Hepatic stellate cell (primary cell): ENCODE measurements around the gene ZNF467.

Experiments used
- DNase-seq: peaks from one replicate; pipeline ENCODE4 v3.0.0; 2011; ENCODE audit warnings: low spot score

The ZNF467 gene

GRCh38 chr7:149727053-149727898 lies 46.1 kb downstream of the ZNF467 start:
- no peak for DNase-seq

GRCh38 chr7:149725916-149726315 lies 47.5 kb downstream of the ZNF467 start:
- no peak for DNase-seq

GRCh38 chr7:149725426-149725821 lies 48.0 kb downstream of the ZNF467 start:
- DNase-seq = no peak

GRCh38 chr7:149724661-149725425 lies 48.5 kb downstream of the ZNF467 start:
- DNase-seq = no peak

GRCh38 chr7:149723795-149724495 lies 49.4 kb downstream of the ZNF467 start:
- no peak for DNase-seq

- DNase-seq = no peak
Observed at GRCh38 chr7:149723082-149723767, 50.2 kb downstream of the ZNF467 start.

GRCh38 chr7:149722356-149722957 lies 50.9 kb downstream of the ZNF467 start:
- no peak for DNase-seq

GRCh38 chr7:149721084-149721601 lies 52.2 kb downstream of the ZNF467 start:
- DNase-seq = no peak

GRCh38 chr7:149720372-149721083 lies 52.9 kb downstream of the ZNF467 start:
- DNase-seq = no peak

GRCh38 chr7:149719912-149720335 lies 53.5 kb downstream of the ZNF467 start:
- no peak for DNase-seq

- peak; percentile 41 for DNase-seq
Observed at GRCh38 chr7:149719050-149719899, 54.1 kb downstream of the ZNF467 start.

GRCh38 chr7:149718730-149719049 lies 54.7 kb downstream of the ZNF467 start:
- no peak for DNase-seq

- DNase-seq = no peak
Observed at GRCh38 chr7:149717481-149717880, 55.9 kb downstream of the ZNF467 start.

- DNase-seq = no peak
Observed at GRCh38 chr7:149716932-149717307, 56.5 kb downstream of the ZNF467 start.

GRCh38 chr7:149716007-149716931 lies 57.1 kb downstream of the ZNF467 start:
- no peak for DNase-seq

GRCh38 chr7:149715476-149715875 lies 57.9 kb downstream of the ZNF467 start:
- DNase-seq = no peak

- DNase-seq = peak; percentile 36
Observed at GRCh38 chr7:149714910-149715471, 58.4 kb downstream of the ZNF467 start.
